ENCODE results near the gene CNOT9.

DNA sequence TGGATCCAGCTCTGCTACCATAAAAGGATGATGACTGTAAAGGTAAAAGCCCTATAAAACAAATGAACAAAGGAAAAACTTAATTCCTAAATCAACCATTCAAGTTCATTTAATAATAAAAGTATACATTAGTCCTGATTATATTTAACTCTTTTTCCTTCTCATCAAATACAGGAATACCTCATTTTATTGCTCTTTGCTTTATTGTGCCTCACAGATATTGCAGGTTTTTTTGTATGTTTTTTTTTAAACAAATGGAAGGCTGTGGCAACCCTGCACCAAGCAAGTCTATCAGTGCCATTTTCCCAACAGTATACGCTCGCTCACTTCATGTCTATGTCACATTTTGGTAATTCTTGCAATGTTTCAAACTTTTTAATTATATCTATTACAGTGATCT is 38.6 kb upstream of the CNOT9 start:
- TF ChIP-seq EP300 (IDR thresholded peaks at IDR 0.05; ENCODE audit: borderline replicate concordance) (no peak), TEAD4 (IDR thresholded peaks at IDR 0.05) (no peak), TCF12 (IDR thresholded peaks at IDR 0.05; ENCODE audit: low read depth) (no peak), RAD21 (IDR thresholded peaks at IDR 0.05; ENCODE audit: low read depth) (no peak), FOXM1 (IDR thresholded peaks at IDR 0.05; ENCODE audit: borderline replicate concordance, low read depth) (no peak), TAF1 (IDR thresholded peaks at IDR 0.05; ENCODE audit: low read depth) (no peak), CEBPB (IDR thresholded peaks at IDR 0.05) (no peak), EGR1 (IDR thresholded peaks at IDR 0.05) (no peak), REST (IDR thresholded peaks at IDR 0.05; ENCODE audit: low read depth) (no peak), YY1 (IDR thresholded peaks at IDR 0.05; ENCODE audit: low read depth) (no peak), NFIC (IDR thresholded peaks at IDR 0.05) (no peak), USF1 (IDR thresholded peaks at IDR 0.05) (no peak)
- TF ChIP-seq, protein P1, sequence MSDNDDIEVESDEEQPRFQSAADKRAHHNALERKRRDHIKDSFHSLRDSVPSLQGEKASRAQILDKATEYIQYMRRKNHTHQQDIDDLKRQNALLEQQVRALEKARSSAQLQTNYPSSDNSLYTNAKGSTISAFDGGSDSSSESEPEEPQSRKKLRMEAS (IDR thresholded peaks at IDR 0.05): no peak

All from Ishikawa (cell line).